Measurements from ENCODE around the gene IFNL2.

- TF ChIP-seq CTCF (IDR thresholded peaks at IDR 0.05; ENCODE audit: low read depth, low read length) (no peak), EZH2phosphoT487 (IDR thresholded peaks at IDR 0.05; ENCODE audit: low read depth) (no peak)
Measured at GRCh38 chr19:39275578-39275977, 7.4 kb downstream of the IFNL2 start.

Data from OCI-LY3 (cell line).